K562 (cell line): ENCODE results near the gene FGFR4. TPM values are rescaled to one million over a fixed set of nuclear protein-coding genes. Genes with fewer than 3 reads are reported as not detected.

Experiments
- ARHGAP35 ChIP-seq: fragments of 450-650 bp; IDR thresholded peaks from 2 replicates; pipeline ENCODE4 v1.6.1; 2018; ENCODE audit not compliant: partially characterized antibody
- E4F1 ChIP-seq: fragments of 250-450 bp; sonication (Bioruptor Pico); IDR thresholded peaks from 2 replicates; pipeline ENCODE4 v1.5.0; 2021; ENCODE audit warnings: mild to moderate bottlenecking, borderline replicate concordance
- FOXA1 ChIP-seq: fragments of 450-650 bp; IDR thresholded peaks from 2 replicates; pipeline ENCODE4 v1.6.1; 2016; ENCODE audit warnings: mild to moderate bottlenecking, borderline replicate concordance
- HNRNPUL1 ChIP-seq: fragments of 200-400 bp; formaldehyde crosslinking; IDR thresholded peaks from 2 replicates; pipeline ENCODE4 v1.6.1; 2017; ENCODE audit warnings: low read length
- ID3 ChIP-seq, 2 experiments: fragments of 250-450 bp in 1 of 2; fragments of 450-650 bp in 1 of 2; sonication (Bioruptor Pico) in 1 of 2; IDR thresholded peaks; 2 replicates each; pipeline versions ENCODE4 v1.6.1 to v1.8.0; 2016 to 2021; ENCODE audit warnings: mild to moderate bottlenecking in 2 of 2, moderate library complexity in 2 of 2, missing compliant biosample characterization in 1 of 2, missing genetic modification characterization in 1 of 2
- KLF16 ChIP-seq: IDR thresholded peaks from 2 replicates; pipeline ENCODE4 v1.6.1; 2016; ENCODE audit warnings: antibody characterized with exemption
- MEF2A ChIP-seq: IDR thresholded peaks from 2 replicates; pipeline ENCODE4 v1.6.1; 2011; ENCODE audit warnings: low read depth, mild to moderate bottlenecking, low read length, moderate library complexity; ENCODE audit not compliant: control insufficient read depth
- NCOA4 ChIP-seq: fragments of 450-650 bp; IDR thresholded peaks from 2 replicates; pipeline ENCODE4 v1.6.1; 2018; ENCODE audit warnings: mild to moderate bottlenecking; ENCODE audit not compliant: partially characterized antibody
- NFYB ChIP-seq: IDR thresholded peaks from 2 replicates; pipeline ENCODE4 v1.6.1; 2011; ENCODE audit warnings: mild to moderate bottlenecking, moderate library complexity; ENCODE audit not compliant: insufficient read length; ENCODE audit errors: extremely low read depth
- PATZ1 ChIP-seq: fragments of 250-450 bp; sonication (Bioruptor Pico); IDR thresholded peaks from 2 replicates; pipeline ENCODE4 v1.5.0; 2020; ENCODE audit warnings: mild to moderate bottlenecking, borderline replicate concordance
- PCBP1 ChIP-seq: fragments of 200-400 bp; formaldehyde crosslinking; IDR thresholded peaks from 2 replicates; pipeline ENCODE4 v1.6.1; 2018; ENCODE audit warnings: mild to moderate bottlenecking, low read depth, low read length; ENCODE audit not compliant: poor library complexity, severe bottlenecking
- SMARCA4 ChIP-seq: fragments of 450-650 bp; IDR thresholded peaks from 2 replicates; pipeline ENCODE4 v1.6.1; 2016
- SPI1 ChIP-seq: IDR thresholded peaks from 2 replicates; pipeline ENCODE4 v1.6.1; 2011; ENCODE audit warnings: low read depth, low read length, control low read depth, borderline replicate concordance
- SRSF3 ChIP-seq: fragments of 200-400 bp; formaldehyde crosslinking; IDR thresholded peaks from 2 replicates; pipeline ENCODE4 v1.6.1; 2016; ENCODE audit warnings: mild to moderate bottlenecking, low read length, moderate library complexity; ENCODE audit not compliant: insufficient read depth
- SRSF7 ChIP-seq: fragments of 200-400 bp; formaldehyde crosslinking; optimal IDR thresholded peaks from 2 replicates; pipeline ENCODE3; 2017; ENCODE audit warnings: mild to moderate bottlenecking, low read depth, low read length
- TRIM24 ChIP-seq, 2 experiments: fragments of 450-650 bp; IDR thresholded peaks; 2 replicates each; pipeline ENCODE4 v1.6.1; 2016
- ZBTB2 ChIP-seq: fragments of 450-650 bp; IDR thresholded peaks from 2 replicates; pipeline ENCODE4 v1.6.1; 2016; ENCODE audit warnings: antibody characterized with exemption
- ZNF140 ChIP-seq: fragments of 250-450 bp; sonication (Bioruptor Pico); IDR thresholded peaks from 2 replicates; pipeline ENCODE4 v1.8.0; 2021; ENCODE audit warnings: moderate library complexity, mild to moderate bottlenecking, inconsistent platforms
- ZNF263 ChIP-seq: sonication (generic); formaldehyde crosslinking; IDR thresholded peaks from 2 replicates; pipeline ENCODE4 v1.8.0; 2022; ENCODE audit warnings: mild to moderate bottlenecking, missing genetic modification reagents, borderline replicate concordance
- ZNF384 ChIP-seq: IDR thresholded peaks from 2 replicates; pipeline ENCODE4 v1.6.1; 2012; ENCODE audit warnings: low read depth, low read length, improper control_type of control experiment
- ZNF668 ChIP-seq: fragments of 250-450 bp; sonication (Bioruptor Pico); IDR thresholded peaks from 2 replicates; pipeline ENCODE4 v1.8.0; 2022; ENCODE audit warnings: mild to moderate bottlenecking, inconsistent platforms
- polyA plus RNA-seq, 8 experiments: library from polyadenylated mRNA; depleted of rRNA in 4 of 8; stranded (reverse) in 5 of 8; unstranded in 3 of 8; fragments of >200 nt; fragmentation: Nextera tagmentation in 2 of 8; fragmentation: Illumina TruSeq in 1 of 8; extraction: Ambion mirVana in 2 of 8; extraction: Trizol in 1 of 8; gene quantifications; 2 replicates each; pipeline versions ENCODE4 v1.2.1 to v1.2.3, GENCODE V29; 2011 to 2014; ENCODE audit warnings: inconsistent platforms in 1 of 8, missing spikeins in 1 of 8
- total RNA-seq, 7 experiments: library from RNA; depleted of rRNA in 6 of 7; stranded (reverse); fragments of >200 nt in 6 of 7; fragmentation: Illumina TruSeq in 2 of 7; extraction: Trizol in 2 of 7; gene quantifications; 2 replicates each; pipeline versions ENCODE4 v1.2.1 to v1.2.3, GENCODE V29; 2011 to 2021; ENCODE audit warnings: low replicate concordance in 1 of 7

Gene FGFR4
- total and polyA plus RNA-seq, 9 of the 15 experiments (the other 6 are each of a cell fraction or from before 2014, with no cell fraction given): 0.76 to 35.4 (median 7.5) TPM

- TF ChIP-seq KLF16: no peak
- TF ChIP-seq NFYB: no peak
- TF ChIP-seq ZNF668 (CRISPR knock-in tag): no peak
- no peak for TF ChIP-seq E4F1 (CRISPR knock-in tag)
- peak; percentile 48; the same call in 1 of the 2 replicates for TF ChIP-seq ZNF263 (CRISPR knock-in tag)
- TF ChIP-seq SRSF3: no peak
- TF ChIP-seq HNRNPUL1: no peak
- no peak for TF ChIP-seq SPI1
- no peak; the same call in 1 of the 2 replicates for TF ChIP-seq SMARCA4
- no peak for TF ChIP-seq ARHGAP35
- no peak for TF ChIP-seq MEF2A
- TF ChIP-seq TRIM24 (IDR thresholded peaks at IDR 0.05): peak in 1 of 2 experiments; percentile 91; a peak in 2 of 4 replicates
- no peak for TF ChIP-seq ID3 (CRISPR knock-in tag; IDR thresholded peaks at IDR 0.05)
- no peak for TF ChIP-seq ID3 (tag; IDR thresholded peaks at IDR 0.05)
- TF ChIP-seq ZNF384: no peak
- no peak for TF ChIP-seq ZNF140
- no peak for TF ChIP-seq SRSF7
- peak; percentile 66 for TF ChIP-seq PCBP1
- TF ChIP-seq PATZ1: no peak
- TF ChIP-seq NCOA4: no peak
- TF ChIP-seq FOXA1: no peak
- TF ChIP-seq ZBTB2: no peak
Observed at GRCh38 chr5:177086654-177087397, at the start of gene FGFR4 (continued).
